Thyroid gland (tissue), 4 donors: Measurements from ENCODE around the gene SEC22A.

ENCODE experiments used
- POLR2A ChIP-seq, 2 donors: fragments of 450-650 bp; IDR thresholded peaks; one replicate each; pipeline ENCODE4 v1.6.1; 2017; ENCODE audit warnings: antibody characterized with exemption in 2 of 2, mild to moderate bottlenecking in 2 of 2, moderate library complexity in 1 of 2
- TF ChIP-seq, protein P1 (sequence below), 6 experiments: fragments of 200-600 bp in 3 of 6; fragments of 450-650 bp in 3 of 6; sonication (generic) in 3 of 6; IDR thresholded peaks; one replicate each; pipeline ENCODE4 v1.5.1; 2016 to 2019; ENCODE audit warnings: antibody characterized with exemption in 6 of 6, mild to moderate bottlenecking in 2 of 6, inconsistent platforms in 1 of 6, moderate library complexity in 1 of 6

DNA sequence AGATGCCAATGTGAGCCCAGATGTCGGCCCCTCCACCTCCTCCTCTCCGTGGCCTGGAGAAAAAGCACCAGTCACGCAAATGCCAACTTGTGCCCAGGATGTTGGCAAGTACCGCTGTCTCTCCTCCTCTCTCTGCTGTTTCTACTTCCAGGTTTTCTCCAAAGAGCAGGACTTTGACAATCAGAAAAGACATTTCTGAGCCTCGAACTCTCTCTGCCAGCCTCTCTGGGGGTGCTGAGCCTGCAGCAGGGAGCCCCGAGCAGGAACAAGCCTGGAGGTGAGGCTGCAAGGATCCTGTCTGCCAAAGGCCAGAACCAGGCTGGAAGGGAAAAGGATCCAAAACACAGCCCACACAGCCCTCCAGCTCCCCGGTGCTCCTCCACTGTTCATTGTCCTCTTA is 89.7 kb downstream of the SEC22A start:
- TF ChIP-seq, protein P1, sequence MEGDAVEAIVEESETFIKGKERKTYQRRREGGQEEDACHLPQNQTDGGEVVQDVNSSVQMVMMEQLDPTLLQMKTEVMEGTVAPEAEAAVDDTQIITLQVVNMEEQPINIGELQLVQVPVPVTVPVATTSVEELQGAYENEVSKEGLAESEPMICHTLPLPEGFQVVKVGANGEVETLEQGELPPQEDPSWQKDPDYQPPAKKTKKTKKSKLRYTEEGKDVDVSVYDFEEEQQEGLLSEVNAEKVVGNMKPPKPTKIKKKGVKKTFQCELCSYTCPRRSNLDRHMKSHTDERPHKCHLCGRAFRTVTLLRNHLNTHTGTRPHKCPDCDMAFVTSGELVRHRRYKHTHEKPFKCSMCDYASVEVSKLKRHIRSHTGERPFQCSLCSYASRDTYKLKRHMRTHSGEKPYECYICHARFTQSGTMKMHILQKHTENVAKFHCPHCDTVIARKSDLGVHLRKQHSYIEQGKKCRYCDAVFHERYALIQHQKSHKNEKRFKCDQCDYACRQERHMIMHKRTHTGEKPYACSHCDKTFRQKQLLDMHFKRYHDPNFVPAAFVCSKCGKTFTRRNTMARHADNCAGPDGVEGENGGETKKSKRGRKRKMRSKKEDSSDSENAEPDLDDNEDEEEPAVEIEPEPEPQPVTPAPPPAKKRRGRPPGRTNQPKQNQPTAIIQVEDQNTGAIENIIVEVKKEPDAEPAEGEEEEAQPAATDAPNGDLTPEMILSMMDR (IDR thresholded peaks at IDR 0.05) = no peak
- TF ChIP-seq POLR2A (IDR thresholded peaks at IDR 0.05) = no peak
